Fibroblast of mammary gland (primary cell): ENCODE results near the gene ATP11A.

Source experiments
- DNase-seq: peaks from one replicate; pipeline ENCODE4 v3.0.0-alpha.2; 2010; ENCODE audit warnings: low read depth
- H3K4me3 ChIP-seq: 2 replicates; pipeline ENCODE4 v1.5.1; 2011; ENCODE audit warnings: low read depth, mild to moderate bottlenecking, low read length, moderate library complexity; ENCODE audit not compliant: control insufficient read depth
- TF ChIP-seq, protein P1 (sequence below): conservative IDR thresholded peaks from 2 replicates; pipeline ENCODE4 v1.5.1; 2011; ENCODE audit warnings: low read depth, low read length, inconsistent platforms; ENCODE audit not compliant: control insufficient read depth, insufficient read depth

Gene ATP11A

DNA sequence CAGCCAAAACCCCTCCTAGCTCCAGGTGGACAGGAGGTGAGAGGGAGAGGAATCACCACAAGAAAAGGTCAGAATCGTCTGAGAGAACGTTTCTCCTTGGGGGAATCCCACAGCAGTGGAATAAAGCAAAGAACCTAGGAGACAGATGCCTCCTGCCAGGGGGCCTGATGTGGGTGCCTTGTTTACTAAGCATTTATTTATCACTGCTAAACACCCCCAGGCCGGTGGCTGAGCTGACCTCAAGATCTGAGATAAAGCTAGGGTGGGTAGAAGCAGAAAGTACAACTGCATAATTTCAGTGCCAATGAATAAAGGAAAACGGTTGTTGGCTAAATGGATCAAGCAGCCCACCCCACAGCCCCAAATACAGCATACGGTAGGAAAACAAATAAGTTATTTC is 33.9 kb upstream of the ATP11A start:
- TF ChIP-seq, protein P1, sequence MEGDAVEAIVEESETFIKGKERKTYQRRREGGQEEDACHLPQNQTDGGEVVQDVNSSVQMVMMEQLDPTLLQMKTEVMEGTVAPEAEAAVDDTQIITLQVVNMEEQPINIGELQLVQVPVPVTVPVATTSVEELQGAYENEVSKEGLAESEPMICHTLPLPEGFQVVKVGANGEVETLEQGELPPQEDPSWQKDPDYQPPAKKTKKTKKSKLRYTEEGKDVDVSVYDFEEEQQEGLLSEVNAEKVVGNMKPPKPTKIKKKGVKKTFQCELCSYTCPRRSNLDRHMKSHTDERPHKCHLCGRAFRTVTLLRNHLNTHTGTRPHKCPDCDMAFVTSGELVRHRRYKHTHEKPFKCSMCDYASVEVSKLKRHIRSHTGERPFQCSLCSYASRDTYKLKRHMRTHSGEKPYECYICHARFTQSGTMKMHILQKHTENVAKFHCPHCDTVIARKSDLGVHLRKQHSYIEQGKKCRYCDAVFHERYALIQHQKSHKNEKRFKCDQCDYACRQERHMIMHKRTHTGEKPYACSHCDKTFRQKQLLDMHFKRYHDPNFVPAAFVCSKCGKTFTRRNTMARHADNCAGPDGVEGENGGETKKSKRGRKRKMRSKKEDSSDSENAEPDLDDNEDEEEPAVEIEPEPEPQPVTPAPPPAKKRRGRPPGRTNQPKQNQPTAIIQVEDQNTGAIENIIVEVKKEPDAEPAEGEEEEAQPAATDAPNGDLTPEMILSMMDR = no peak
- H3K4me3 ChIP-seq = no peak overlapping the region
- no peak for DNase-seq

DNA sequence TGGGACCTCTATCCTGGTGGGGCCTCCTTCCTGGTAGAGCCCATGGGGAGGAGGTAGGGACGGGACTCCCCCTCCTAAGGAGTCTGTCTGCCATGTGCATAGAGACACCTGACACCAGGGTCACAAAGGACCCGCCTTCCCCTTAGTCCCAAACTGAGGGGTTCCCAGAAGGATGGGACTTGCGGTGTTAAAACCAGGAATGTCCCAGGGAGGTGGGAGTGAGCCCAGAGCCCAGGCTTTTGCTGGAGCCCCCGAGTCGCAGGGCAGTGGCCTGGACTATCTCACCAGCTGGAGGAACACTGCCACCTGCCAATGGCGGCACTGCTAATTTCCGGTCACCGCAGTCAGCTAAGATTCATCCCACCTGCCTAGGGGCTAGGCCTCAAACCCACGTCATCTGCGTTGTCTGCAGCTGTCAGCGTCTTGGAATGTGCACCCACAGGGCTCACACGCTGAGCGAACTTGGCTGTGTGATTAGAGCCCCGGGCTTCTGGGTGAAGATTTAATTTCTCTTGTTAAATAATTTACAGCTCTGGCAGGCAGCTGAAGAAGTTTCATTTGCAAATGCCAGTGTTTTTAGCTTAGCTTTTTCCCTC is 31.9 kb upstream of the ATP11A start:
- TF ChIP-seq, protein P1 = no peak
- H3K4me3 ChIP-seq = no peak overlapping the region
- DNase-seq = peak; percentile 22

DNA sequence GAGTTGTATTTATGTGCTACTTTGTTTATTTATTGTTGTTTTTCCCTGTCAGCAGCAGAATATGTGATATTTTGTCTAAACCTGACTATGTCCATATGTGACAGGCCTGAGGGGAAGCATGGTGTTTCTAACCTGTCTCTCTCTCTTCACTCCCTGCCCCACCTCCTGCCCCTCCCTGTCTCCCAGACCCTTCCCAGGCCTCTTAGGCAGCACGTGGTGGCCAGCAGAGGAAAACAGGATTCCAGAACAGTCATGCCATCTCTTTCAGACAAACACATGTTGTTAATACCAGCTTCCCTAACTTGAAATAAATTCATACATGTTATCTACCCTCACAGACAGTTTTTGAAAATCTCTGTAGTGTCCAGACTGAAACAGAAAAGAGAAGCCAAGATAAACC is 31.0 kb upstream of the ATP11A start:
- no peak for DNase-seq
- TF ChIP-seq, protein P1 = no peak
- H3K4me3 ChIP-seq = no peak overlapping the region

DNA sequence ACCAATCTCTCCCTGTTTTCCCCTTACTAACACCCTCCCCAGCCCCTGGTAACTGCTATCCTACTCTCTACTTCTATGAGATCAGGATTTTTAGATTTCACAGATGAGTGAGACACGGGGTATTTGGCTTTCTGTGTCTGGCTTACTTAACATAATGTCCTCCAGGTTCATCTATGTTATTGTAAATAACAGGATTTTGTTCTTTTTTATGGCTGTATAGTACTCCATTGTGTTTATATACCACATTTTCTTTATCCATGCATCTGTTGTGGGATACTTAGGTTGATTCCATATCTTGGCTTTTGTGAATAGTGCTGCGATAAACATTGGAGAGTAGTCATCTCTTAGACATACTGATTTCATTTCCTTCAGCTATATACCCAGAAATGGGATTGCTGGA is 28.5 kb upstream of the ATP11A start:
- TF ChIP-seq, protein P1 = no peak
- H3K4me3 ChIP-seq = no peak overlapping the region
- no peak for DNase-seq

DNA sequence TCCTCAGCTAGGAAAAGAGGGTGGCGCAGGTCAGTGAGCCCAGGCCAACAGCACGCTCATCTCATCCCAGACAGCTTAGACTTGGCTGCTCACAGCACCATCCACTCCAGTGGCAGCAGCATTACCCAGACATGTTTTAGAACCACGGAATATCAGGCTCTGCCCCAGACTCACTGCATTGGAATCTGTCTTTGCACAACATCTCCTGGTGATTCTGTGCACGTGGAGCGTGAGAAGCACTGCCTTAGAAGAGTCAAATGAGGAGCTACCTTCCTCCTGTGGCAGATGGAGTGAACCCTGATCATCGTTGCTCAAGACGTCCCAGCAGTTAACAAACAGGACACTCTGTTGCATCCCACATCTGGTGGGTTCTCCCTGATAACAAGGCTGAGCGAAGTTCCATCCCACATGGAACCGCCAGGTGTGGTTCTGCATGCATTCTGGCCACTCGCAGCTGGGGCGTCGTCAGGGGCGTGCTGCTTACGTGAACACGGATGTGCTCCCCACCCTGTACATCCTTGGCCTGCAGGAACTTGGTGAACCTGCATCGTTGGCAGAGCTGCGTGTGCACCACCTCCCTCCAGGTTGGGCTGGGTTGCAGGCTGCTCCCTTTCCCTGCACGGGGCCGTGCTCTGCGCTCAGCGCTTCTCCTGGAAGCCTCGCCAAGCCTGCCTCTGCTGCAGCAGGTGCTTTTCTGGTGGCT is 25.2 kb upstream of the ATP11A start:
- H3K4me3 ChIP-seq = no peak overlapping the region
- DNase-seq = peak; percentile 17
- TF ChIP-seq, protein P1 = no peak

DNA sequence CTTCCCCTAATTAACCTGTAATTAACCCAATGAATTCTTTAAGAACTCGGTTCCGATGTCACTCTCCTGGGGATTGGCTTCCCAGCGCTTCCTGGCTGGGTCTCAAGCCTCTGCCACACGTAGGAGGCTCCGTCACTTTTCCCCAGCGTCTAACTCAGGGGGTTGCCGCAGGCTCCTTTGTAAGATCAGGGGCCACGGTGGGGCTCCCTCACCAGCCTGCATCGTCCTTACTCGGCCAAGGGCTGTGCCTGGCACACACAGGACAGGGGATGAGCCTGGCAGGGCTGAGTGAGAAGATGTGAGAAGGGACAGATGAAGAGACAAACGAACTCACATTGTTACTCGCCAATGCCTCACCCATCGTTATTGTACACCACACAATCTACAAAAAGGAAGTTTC is 20.9 kb upstream of the ATP11A start:
- TF ChIP-seq, protein P1 = no peak
- H3K4me3 ChIP-seq = no peak overlapping the region
- no peak for DNase-seq
